MCF 10A (cell line): ENCODE results near the gene AP4S1. TPM values are rescaled to one million over a fixed set of nuclear protein-coding genes. Genes with fewer than 3 reads are reported as not detected.

Experiments used
- BruUV-seq: library from RNA; stranded (reverse); fragments of 400-500 nt; replicated peaks from 2 replicates; lab custom pipeline; 2021; lab: Mats Ljungman, UMichigan
- CTCF ChIA-PET: fragments of 300-600 bp; sonication (Branson Sonifier 250); formaldehyde crosslinking; extraction: SDS; loops from one replicate; lab custom pipeline; 2021; ENCODE audit warnings: antibody characterized with exemption, inconsistent platforms; lab: Yijun Ruan, JAX
- POLR2A ChIA-PET: fragments of 300-600, 350-650 bp; sonication (Branson Sonifier 250); formaldehyde crosslinking; extraction: SDS; loops from one replicate; lab custom pipeline; 2020; ENCODE audit warnings: antibody characterized with exemption, inconsistent platforms; lab: Yijun Ruan, JAX
- DNase-seq: peaks from one replicate; pipeline ENCODE4 v3.0.0-alpha.2; 2018; ENCODE audit not compliant: unreplicated experiment
- H3K27ac Mint-ChIP-seq: one replicate; pipeline ENCODE4 v1.8.0; 2022; ENCODE audit warnings: mild to moderate bottlenecking, low read depth, mixed read lengths; ENCODE audit not compliant: unreplicated experiment
- H3K27me3 Mint-ChIP-seq: one replicate; pipeline ENCODE4 v1.8.0; 2022; ENCODE audit warnings: mixed read lengths; ENCODE audit not compliant: insufficient read depth, unreplicated experiment
- H3K36me3 Mint-ChIP-seq: one replicate; pipeline ENCODE4 v1.8.0; 2022; ENCODE audit warnings: mild to moderate bottlenecking, moderate library complexity, mixed read lengths; ENCODE audit not compliant: insufficient read depth, unreplicated experiment
- H3K4me1 Mint-ChIP-seq: one replicate; pipeline ENCODE4 v1.8.0; 2022; ENCODE audit warnings: mixed read lengths; ENCODE audit not compliant: insufficient read depth, unreplicated experiment
- H3K4me3 Mint-ChIP-seq: one replicate; pipeline ENCODE4 v1.8.0; 2022; ENCODE audit warnings: mild to moderate bottlenecking, moderate library complexity, mixed read lengths; ENCODE audit not compliant: unreplicated experiment
- H3K9me3 Mint-ChIP-seq: one replicate; pipeline ENCODE4 v1.8.0; 2022; ENCODE audit warnings: mixed read lengths; ENCODE audit not compliant: unreplicated experiment
- CTCF ChIP-seq: fragments of 200-600 bp; IDR thresholded peaks from one replicate; pipeline ENCODE4 v1.8.0; 2022; ENCODE audit warnings: antibody characterized with exemption, mild to moderate bottlenecking; ENCODE audit not compliant: unreplicated experiment
- intact Hi-C: fragments of 100-400 bp; cut with micrococcal nuclease; formaldehyde crosslinking; loops from 2 replicates; pipeline ENCODE4 v1.14.1; 2022
- total RNA-seq: library from RNA; stranded (reverse); gene quantifications from 2 replicates; pipeline ENCODE4 v1.2.3, GENCODE V29; 2022

Gene AP4S1
- total RNA-seq, 1 experiment from 2014 or later, result 13.4 TPM

GRCh38 chr14:31137214-31137889, 111.9 kb downstream of the AP4S1 start:
- no peak for TF ChIP-seq CTCF
- ChIA-PET POLR2A (no interaction called here), CTCF (interaction anchor here (0.6 to 0.7 kb wide), 2 partner anchors 67 to 70 kb away, joined by 3 to 4 read pairs; no protein-coding TSS in a partner anchor)
- no TSS peak for BruUV-seq
- H3K27ac Mint-ChIP-seq, result peak overlapping the region; percentile 36
- H3K27me3 Mint-ChIP-seq, result no peaks in the 10 kb centered on the region
- H3K4me3 Mint-ChIP-seq, result no peak overlapping the region
- H3K9me3 Mint-ChIP-seq, result no peaks in the 10 kb centered on the region
- peak; percentile 39 for DNase-seq
- peaks cover 99% of the 10 kb centered on the region for H3K36me3 Mint-ChIP-seq
- intact Hi-C loops, result no loop called here
- no peaks in the 10 kb centered on the region for H3K4me1 Mint-ChIP-seq

- ChIA-PET CTCF (interaction anchor here (0.5 to 0.9 kb wide), 3 partner anchors 19 to 114 kb away, joined by 3 to 5 read pairs (median 4); no protein-coding TSS in a partner anchor), POLR2A (interaction anchor here (0.6 kb wide), 1 partner anchor 40 kb away, joined by 3 read pairs; no protein-coding TSS in a partner anchor)
- no peak for DNase-seq
- Mint-ChIP-seq H3K4me3 (no peak overlapping the region), H3K4me1 (no peaks in the 10 kb centered on the region), H3K27me3 (no peaks in the 10 kb centered on the region), H3K36me3 (peaks cover 99% of the 10 kb centered on the region), H3K9me3 (no peaks in the 10 kb centered on the region), H3K27ac (no peak overlapping the region)
- BruUV-seq, result no TSS peak
- intact Hi-C loops, result no loop called here
- TF ChIP-seq CTCF, result no peak
Measured at GRCh38 chr14:31138301-31138700, 112.9 kb downstream of the AP4S1 start.

GRCh38 chr14:31139301-31139847, 113.9 kb downstream of the AP4S1 start:
- H3K9me3 Mint-ChIP-seq, result no peaks in the 10 kb centered on the region
- intact Hi-C loops, result no loop called here
- TF ChIP-seq CTCF, result no peak
- no peaks in the 10 kb centered on the region for H3K27me3 Mint-ChIP-seq
- no TSS peak for BruUV-seq
- ChIA-PET POLR2A (no interaction called here), CTCF (interaction anchor here (0.6 to 1.5 kb wide), 3 partner anchors 17 to 159 kb away, joined by 3 to 4 read pairs (median 4); no protein-coding TSS in a partner anchor)
- H3K27ac Mint-ChIP-seq, result no peak overlapping the region
- no peaks in the 10 kb centered on the region for H3K4me1 Mint-ChIP-seq
- no peak overlapping the region for H3K4me3 Mint-ChIP-seq
- peaks cover 99% of the 10 kb centered on the region for H3K36me3 Mint-ChIP-seq
- DNase-seq, result no peak

GRCh38 chr14:31142455-31143087, 117.1 kb downstream of the AP4S1 start:
- POLR2A ChIA-PET, result no interaction called here
- TF ChIP-seq CTCF, result no peak
- peaks cover 96% of the 10 kb centered on the region for H3K36me3 Mint-ChIP-seq
- no peaks in the 10 kb centered on the region for H3K9me3 Mint-ChIP-seq
- intact Hi-C loops, result no loop called here
- no peak overlapping the region for H3K4me3 Mint-ChIP-seq
- CTCF ChIA-PET, result no interaction called here
- H3K4me1 Mint-ChIP-seq, result no peaks in the 10 kb centered on the region
- BruUV-seq, result no TSS peak
- no peak for DNase-seq
- H3K27ac Mint-ChIP-seq, result no peak overlapping the region
- H3K27me3 Mint-ChIP-seq, result no peaks in the 10 kb centered on the region
